GM19372 (cell line): ENCODE measurements around the gene L3HYPDH.

Source experiments
- ATAC-seq: cut with Tn5 transposase; IDR thresholded peaks from one replicate; pipeline ENCODE4 v1.9.1; 2021; ENCODE audit warnings: mild to moderate bottlenecking, low read depth, moderate library complexity; ENCODE audit not compliant: unreplicated experiment

The L3HYPDH gene

DNA sequence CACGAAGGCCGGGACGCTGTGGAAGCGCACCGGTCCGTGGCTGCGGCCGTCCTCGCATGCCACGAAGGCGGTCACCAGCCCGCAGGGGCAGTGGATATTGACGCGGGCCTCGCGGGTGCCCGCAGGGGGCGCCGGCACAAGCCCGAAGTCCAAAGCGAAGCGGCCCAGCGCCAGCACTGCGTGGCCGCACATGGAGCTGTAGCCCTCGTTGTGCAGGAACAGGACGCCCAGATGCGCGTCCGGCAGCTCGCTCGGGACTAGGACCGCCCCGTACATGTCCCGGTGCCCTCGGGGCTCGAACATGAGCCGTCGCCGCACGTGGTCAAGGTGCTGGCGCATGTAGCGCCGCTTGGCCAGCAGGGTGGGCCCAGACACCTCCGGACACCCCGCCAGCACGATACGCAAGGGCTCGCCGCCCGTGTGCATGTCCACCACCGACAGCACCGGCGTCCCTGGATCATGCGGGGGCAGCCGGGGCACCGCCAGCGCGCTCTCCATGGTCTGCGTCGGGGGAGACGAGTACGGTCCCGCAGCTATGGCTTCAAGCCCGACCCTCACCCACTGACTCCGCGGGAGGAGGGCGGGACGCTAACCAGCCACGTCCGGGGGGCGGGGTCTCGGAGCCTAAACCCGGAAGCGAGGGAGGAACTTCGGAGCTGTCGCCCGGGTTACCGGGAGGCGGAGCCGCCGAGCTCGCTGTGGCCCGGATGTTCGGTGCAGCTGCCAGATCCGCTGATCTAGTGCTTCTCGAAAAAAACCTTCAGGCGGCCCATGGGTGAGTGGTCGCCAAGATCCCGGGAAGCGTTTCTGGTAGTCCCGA, at the start of gene L3HYPDH, which contains the start of gene JKAMP:
Gene L3HYPDH (minus strand): TSS at position 590 of the 820 bp plus-strand sequence. CDS start 92 bp downstream, at position 498.
Gene JKAMP (plus strand): TSS at position 699 of the 820 bp plus-strand sequence. CDS start 73 bp downstream, at position 772.
- ATAC-seq, result peak; percentile 82

GRCh38 chr14:59532419-59532818, 48.2 kb upstream of the L3HYPDH start:
- ATAC-seq, result no peak

DNA sequence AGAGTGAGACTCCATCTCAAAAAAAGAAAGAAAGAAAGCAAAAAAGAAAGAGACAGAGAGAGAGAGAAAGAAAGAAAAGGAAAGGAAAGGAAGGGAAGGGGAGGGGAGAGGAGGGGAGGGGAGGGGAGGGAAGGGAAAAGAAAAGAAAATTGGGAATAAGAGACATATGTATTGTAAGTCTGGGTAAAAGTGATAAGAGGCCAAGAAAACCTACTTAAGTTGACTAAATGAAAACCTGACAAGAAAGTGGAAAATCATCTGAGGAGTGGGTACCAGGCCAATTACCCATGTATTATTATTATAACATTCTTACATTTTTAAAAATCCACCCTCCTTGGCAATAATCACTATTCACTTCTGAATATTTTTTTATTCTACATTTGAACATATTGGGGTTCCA, 46.1 kb upstream of the L3HYPDH start:
- ATAC-seq, result no peak

GRCh38 chr14:59529189-59529588, 45.0 kb upstream of the L3HYPDH start:
- ATAC-seq, result no peak

- ATAC-seq, result no peak
These were observed 36.0 kb upstream of the L3HYPDH start for GRCh38 chr14:59520224-59520623.

DNA sequence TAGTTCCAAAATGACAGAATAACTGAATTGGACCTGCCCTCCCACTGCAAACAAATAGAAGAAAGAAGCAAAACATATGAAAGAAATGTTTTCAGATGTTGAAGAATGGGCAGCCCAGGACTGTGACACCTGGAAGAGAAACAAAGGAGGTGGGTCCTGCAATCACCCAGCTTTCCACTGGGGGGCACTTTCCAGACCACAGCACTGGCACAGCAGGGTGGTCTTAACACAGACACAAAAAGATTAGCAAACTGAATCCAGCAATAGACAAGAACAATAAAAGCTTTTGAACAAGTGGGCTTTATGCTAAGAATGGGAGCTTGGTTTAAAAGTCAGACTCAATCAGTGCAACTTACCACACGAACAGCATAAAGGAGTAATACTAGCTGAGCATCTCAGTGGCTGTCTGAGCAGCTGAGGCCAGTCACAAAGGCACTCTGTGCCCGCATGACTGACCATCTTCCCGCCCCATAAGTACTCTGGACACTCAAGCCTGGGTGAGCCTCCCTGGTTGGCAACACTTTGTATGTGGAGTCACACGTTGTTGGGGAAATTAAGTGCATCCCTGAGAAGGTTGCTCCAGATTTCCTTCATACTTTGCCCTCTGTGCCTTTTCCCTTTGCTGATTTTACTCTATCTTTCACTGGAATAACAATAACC, 27.8 kb upstream of the L3HYPDH start:
- ATAC-seq, result no peak

DNA sequence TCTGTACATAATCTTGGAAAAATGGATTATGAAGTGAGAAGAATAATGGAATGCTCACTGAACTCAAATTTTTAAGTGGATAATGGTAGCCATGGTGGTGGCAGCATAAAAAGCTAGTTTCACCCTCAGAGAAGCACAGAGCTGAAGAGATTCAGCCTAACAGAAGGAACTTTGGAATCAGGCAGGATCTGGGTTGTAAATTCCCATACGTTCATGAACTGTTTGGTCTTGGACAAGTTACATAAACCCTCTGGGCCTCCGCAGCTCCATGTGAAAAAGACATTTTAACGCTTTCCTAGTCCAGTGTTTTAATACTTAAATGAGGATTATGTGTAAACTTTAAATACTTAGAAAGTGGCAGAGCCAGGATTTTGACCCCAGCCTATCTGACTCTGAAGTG, 26.8 kb upstream of the L3HYPDH start:
- no peak for ATAC-seq

DNA sequence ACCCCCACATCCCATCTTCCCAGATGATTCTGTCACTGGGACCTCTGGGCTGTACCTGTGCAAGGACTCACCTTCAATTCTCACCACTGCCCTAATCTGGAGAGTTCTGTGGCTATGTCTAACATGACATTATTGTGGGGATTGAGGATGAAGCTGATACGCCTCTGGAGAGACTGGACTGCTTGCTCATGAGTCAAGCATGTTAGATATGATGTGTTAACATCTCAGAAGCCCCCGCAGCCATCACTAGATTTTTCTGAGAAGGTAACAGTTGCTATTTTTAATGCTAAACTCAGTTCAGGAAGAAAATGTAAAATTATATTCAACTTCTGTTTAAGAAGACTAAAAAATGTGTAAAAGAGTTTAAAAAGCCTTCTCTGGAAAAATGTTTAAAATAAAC, 25.8 kb upstream of the L3HYPDH start:
- ATAC-seq, result no peak

- no peak for ATAC-seq
These were observed 24.9 kb upstream of the L3HYPDH start for GRCh38 chr14:59509101-59509500.

DNA sequence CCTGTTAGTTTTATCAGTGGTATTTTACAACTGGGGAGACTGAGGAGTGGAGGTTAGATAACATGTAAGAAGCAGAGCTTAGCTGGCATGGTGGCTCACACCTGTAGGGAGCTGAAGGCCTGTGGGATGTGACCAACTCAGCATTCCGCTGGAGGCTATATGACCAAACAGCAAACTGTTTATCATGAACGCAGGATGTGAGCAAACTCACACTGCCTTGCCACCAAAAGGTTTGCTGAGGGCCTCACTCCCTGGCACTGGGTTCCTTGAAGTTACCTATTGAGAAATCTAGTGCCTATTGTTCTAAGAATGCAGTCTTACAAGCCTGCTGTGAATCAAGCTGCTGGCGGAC, 23.5 kb upstream of the L3HYPDH start:
- no peak for ATAC-seq

DNA sequence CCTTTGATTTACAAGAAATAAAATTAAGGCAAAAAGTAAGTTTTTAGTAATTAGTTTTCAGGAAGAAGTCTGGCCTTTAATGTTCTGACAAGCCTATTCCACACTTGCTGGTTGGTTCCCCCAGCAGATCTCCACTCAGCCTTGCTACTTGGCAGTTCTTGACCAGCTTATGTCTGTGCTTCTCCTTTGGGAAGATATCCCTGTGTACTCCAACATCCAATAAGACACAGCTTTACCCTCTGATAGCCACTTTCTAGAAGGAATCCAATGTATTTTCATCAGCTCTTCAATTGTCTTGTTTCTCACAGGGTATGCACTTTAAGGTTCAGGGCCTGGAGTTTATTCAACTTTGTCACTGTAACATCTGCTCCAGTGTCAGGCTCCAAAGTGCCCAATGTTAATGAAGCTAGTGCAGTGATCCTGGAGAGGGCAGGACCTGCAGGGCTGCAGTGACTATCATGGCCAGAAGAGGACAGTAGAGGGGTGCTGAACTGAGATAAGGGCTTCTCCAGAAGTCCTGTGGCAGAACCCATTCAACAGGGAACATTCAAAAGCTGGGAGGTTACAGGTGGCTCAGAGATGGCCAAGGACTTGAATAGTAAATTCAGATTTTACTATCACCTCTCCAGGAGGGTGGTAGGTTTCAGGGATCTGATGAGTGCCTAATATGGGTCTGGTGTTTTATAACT, 23.0 kb upstream of the L3HYPDH start:
- peak; percentile 80 for ATAC-seq

GRCh38 chr14:59503256-59503655, 19.0 kb upstream of the L3HYPDH start:
- ATAC-seq, result no peak

DNA sequence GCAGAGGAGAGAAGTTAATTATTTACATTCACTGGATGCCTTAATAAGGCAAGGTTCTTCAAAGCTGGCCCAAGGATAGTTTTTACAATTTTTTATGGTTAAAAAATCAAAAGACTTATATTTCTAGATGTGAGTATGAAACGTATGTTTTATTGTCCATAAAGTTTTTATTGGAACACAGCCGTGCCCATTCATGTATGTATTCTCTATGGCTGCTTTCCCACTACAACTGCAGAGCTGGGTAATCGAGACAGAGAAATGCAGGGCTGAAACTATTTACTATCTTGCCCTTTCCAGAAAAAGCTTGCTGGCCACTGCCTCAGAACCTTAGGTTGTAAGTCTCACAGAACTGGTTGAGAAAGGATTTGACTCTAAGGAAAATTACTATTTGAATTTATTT, 16.5 kb upstream of the L3HYPDH start:
- no peak for ATAC-seq

DNA sequence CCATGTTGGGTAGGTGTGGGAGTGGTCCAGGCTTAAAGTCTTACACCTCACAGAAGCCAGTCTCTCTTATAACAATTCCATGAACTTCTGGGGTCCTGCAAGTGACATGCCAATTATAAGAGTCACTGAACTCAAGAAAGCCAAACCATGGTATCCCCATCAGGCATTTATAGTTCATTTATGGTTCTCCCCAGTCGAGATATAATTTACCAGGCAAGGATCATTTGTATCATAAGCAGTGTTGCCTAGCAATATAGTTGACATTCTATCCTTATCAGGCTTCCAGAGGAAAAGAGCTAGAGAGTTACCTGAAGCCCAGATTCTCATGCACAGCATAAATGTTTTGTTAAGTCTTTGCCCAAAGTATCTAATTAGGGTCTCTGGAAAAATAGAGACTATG, 8.2 kb upstream of the L3HYPDH start:
- no peak for ATAC-seq

GRCh38 chr14:59490756-59491155, 6.5 kb upstream of the L3HYPDH start:
- ATAC-seq, result no peak

DNA sequence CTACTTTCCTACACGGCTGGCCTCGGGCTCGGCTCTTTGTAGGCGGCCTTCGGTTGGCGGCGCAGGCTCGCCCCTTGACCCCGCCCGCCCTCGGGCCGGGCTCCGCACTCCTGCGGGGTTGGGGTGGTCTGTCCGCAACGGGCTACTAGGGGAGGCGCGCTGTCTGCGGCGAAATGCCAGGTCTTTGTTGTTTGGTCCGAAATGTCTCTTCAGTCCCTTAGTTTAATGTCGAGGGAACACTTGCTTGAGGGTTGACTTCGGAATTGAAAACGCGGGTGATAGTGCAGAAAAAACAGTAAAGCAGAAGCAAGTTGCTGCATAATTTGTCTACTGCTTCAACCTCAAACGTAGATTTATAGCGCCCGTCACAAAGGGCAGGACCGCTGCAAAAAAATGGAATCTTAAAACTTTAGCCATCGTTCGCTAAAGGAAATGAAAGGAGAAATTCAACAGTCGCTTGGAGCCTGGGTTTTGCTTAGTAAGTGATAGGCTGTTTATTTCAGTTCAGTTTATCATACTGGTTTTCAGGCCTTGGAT, 499 bp upstream of the L3HYPDH start:
- ATAC-seq, result peak; percentile 44

GRCh38 chr14:59483363-59483762, 845 bp downstream of the L3HYPDH start:
- no peak for ATAC-seq

- ATAC-seq, result no peak
These were observed 1.5 kb downstream of the L3HYPDH start for GRCh38 chr14:59482541-59483331.

DNA sequence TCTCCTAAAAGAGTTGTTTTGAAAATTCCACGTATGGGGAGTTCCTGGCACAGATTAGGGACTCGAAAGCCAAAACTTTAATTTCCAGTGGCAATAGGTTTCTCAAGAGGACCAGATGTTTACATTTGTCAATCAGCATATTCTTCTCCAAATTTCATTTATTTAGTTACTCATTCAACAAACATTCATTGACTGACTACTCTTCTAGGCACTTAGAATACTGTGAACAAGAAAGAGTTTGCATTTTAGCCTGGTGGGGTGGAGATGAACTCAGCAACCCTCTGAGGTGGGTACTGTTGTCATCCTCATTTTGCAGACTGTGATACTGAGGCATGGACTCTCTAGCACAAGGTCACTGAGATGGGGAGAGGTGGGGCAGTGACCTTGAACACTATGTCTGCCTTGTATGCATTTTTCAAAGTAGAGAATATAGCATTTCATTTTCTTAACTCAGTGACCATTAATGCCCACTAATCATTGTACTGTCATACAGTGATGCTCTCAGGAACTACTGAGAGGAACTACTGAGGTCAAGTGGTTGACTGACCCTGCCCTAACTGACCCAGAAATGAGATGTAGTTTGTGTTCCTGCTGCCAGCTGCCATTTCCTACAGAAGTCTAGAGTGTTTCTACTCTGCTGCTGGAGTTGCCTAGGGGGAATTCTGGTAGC, 2.2 kb downstream of the L3HYPDH start:
- ATAC-seq, result no peak

GRCh38 chr14:59481407-59481806, 2.8 kb downstream of the L3HYPDH start:
- no peak for ATAC-seq
